GM18507 (cell line): ENCODE data around the gene FAM200A.
"Not testable (repeated sequence)": the region's sequence is repeated elsewhere in the genome, so short reads cannot be mapped to it uniquely, and the experiment has no call there.

ENCODE experiments used
- DNase-seq: peaks from one replicate; pipeline ENCODE4 v3.0.0; 2011; ENCODE audit warnings: low read depth; ENCODE audit not compliant: insufficient read length; ENCODE audit errors: extremely low spot score
- FAIRE-seq: peaks from 2 replicates; lab custom pipeline; 2011; peaks lifted over from hg19 to GRCh38; lab: Jason Lieb, UNC

FAM200A gene

DNA sequence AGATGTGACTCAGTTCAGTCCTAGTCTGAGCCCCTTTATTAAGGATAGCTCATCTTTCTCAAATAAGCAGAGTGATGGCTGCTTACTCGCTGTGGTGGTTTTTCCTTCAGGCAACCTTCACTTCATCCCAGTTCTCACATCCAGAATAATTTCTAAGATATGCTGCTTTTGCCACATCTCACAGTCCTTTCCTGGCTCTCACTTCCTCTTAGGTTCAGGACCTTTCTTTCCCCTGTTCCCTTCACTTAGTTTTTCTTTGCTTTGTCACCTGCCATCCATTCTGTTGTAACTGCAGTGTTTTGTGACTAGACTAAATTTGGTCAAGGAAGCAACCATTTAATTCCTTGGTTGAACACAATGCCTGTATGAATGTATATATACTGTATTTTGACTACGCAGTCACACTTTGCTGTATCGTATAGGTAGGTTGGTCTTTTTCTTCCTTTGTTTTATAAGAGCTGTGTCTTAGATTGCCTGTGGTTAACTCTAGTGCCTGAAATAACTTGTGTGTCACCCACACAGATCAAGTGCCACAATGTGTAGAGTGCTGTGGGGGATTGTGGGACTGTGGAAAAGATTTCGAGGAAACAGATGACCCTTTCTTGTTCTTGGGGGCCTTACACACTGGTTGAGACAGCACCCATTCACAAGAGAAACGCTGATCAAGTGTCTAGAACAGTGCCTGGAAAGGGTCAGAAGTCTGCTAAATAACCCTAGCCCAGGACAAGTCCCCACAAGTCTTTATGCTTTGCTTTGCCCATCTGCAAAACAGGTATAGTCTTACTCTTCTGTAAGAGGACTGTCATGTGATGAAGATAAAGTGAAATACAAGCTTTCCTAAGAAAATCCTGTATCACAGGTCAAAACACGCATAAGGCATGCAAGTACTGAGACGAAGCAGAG is 9.2 kb upstream of the FAM200A start:
- DNase-seq (no peak), FAIRE-seq (no peak)

GRCh38 chr7:99559175-99559915 is 7.4 kb upstream of the FAM200A start:
- DNase-seq, result no peak

GRCh38 chr7:99558306-99559174 is 6.6 kb upstream of the FAM200A start, which contains the start of gene ZNF655:
Gene ZNF655, plus strand, starts transcription at chr7:99558642. Its CDS starts 1,918 bp downstream, at chr7:99560560.
- peak; percentile 82 for FAIRE-seq
- peak; percentile 87 for DNase-seq

More at GRCh38 chr7:99559175-99559915, 7.4 kb upstream of the FAM200A start:
- FAIRE-seq, result no peak

DNA sequence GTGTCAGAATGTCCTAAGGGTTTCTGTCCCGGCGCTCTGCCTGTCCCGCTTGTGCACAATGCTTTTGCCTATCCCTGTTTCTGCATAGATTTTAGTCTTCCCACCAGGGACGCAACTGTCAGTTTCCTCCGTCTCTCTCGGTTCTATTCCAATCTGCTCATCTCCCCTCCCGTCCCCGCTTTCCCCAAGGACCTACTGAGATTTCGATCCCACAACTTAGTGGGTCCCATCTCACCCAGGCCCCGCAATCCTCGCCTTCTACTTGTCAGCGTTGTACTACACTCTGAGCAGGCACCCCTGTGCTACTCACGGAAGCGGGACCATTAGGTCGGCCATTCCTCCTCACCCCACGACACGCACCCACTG is 6.0 kb upstream of the FAM200A start:
- FAIRE-seq (no peak), DNase-seq (no peak)

- DNase-seq (no peak), FAIRE-seq (no peak)
These were observed 5.3 kb upstream of the FAM200A start for GRCh38 chr7:99557196-99557607.

DNA sequence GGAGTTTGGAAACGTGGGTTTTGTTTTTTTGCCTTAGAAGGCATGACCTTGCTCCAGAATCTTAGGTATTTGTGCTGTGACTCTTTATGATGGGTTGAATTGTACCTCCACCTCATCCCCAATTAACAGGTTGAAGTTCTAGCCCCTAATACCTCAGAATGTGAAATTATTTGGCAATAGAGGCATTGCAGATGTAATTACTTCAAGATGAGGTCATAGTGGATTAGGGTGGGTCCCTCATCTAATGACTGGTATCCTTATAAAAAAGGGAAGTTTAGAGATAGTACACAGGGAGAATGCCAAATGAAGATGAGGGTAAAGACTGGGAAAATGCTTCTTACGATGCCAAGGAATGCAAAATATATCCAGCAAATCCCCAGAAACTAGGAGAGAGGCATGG is 3.0 kb upstream of the FAM200A start:
- no peak for FAIRE-seq
- DNase-seq, result no peak

- DNase-seq (no peak), FAIRE-seq (no peak)
These were observed 1.1 kb upstream of the FAM200A start for GRCh38 chr7:99553039-99553438.

DNA sequence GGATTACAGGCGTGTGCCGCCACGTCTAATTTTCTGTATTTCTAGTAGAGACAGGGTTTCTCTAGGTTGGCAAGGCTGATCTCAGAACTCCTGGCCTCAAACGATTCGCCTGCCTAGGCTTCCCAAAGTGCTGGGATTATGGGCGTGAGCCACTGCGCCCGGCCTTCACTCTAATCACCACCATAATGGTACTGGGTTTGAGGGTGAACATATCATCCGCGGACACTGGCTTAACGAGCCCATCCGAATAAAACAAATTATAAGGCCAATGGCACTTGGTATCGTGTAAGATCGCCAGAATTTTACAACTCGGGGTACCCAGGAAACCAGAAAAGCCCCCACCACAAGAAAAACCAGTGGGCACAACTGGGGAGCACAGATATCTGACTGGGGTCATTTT is 580 bp downstream of the FAM200A start:
- no peak for DNase-seq
- FAIRE-seq, result no peak

GRCh38 chr7:99549545-99549944 is 2.4 kb downstream of the FAM200A start:
- not testable (repeated sequence) for DNase-seq, FAIRE-seq

- FAIRE-seq, DNase-seq: not testable (repeated sequence)
These were observed 6.6 kb downstream of the FAM200A start for GRCh38 chr7:99545308-99545707.

GRCh38 chr7:99543916-99544315 is 8.0 kb downstream of the FAM200A start:
- FAIRE-seq (no peak), DNase-seq (no peak)

DNA sequence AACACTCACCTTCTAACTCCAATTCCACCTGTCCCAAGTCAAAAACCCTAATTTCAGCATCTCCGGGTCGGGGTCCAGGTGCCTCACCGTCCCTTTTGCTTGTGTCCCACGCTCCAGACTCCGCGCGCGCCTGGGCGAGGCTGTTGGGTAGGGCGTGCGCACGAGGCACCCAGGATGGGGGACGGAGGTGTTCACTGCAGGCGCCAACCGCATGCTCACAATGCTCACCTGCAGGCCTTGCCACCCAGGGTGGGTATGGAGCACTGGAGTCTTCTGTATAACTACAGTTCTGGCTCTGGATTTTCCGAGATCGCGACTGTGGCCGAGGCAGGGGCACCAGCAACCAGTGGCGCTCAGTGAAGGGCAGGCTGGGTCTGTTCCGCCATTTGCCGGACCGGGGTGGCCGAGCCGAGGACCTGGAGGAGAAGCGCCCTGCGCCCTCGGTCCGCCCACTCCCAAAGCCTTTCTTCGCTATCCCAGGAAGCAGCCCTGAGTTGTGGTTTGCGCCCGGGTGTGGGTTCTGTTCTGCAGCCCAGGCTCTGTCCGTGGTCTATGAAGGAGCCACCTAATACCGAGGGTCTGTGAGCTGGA is 8.7 kb downstream of the FAM200A start:
- DNase-seq, result no peak
- FAIRE-seq, result no peak

GRCh38 chr7:99541212-99541611 is 10.7 kb downstream of the FAM200A start:
- no peak for DNase-seq
- no peak for FAIRE-seq

GRCh38 chr7:99540542-99540941 is 11.4 kb downstream of the FAM200A start:
- DNase-seq (no peak), FAIRE-seq (no peak)

DNA sequence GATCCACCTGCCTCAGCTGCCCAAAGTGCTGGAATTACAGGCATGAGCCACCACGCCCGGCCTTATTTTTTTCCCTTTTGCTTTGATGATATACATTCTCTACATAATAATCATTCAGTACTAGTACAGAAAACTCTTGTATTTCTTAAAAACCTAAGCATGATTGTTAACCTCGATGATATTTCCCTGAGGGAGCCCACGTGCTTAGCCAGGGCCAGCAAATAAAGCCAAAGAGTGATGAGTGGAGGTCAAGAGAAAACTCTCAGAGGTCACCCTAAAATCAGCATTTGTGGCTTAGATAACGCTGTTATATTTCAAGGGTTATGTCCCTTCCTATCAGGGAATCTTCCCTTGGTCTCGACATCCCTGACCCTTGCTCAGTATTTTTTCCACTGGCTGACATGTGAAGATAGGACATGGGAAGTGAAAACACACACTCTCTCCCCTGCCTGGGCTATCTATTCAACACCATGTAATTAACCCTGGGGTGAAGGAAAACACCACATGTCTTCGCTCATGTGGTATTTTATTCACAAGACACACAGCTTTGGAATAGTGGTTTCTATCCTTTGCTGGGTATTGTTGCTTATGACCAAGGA is 12.6 kb downstream of the FAM200A start:
- DNase-seq, result no peak
- no peak for FAIRE-seq

DNA sequence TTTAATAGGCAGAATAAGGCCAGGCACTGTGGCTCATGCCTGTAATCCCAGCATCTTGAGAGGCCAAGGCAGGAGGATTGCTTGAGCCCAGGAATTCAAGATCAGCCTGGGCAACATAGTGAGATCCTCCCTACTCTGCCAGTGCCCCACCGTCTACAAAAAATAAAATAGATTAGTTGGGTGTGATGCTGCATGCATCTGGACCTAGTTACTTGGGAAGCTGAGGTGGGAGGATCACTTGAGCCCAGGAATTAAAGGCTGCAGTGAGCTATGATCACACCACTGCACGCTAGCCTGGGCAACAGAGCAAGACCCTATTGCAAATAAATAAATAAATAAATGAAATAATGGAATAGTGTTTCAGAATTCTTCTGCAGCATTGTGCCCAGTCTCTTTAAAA is 16.2 kb downstream of the FAM200A start:
- FAIRE-seq (no peak), DNase-seq (no peak)

DNA sequence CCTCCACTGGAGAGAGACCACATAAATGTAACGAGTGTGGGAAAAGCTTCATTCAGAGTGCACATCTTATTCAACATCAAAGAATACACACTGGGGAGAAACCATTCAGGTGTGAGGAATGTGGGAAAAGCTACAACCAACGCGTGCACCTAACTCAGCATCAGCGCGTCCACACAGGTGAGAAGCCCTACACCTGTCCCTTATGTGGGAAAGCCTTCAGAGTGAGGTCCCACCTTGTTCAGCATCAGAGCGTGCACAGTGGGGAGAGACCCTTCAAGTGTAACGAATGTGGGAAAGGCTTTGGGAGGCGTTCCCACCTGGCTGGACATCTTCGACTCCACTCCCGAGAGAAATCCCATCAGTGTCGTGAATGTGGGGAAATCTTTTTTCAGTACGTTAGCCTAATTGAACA is 20.6 kb downstream of the FAM200A start:
- FAIRE-seq, result no peak
- DNase-seq, result no peak

DNA sequence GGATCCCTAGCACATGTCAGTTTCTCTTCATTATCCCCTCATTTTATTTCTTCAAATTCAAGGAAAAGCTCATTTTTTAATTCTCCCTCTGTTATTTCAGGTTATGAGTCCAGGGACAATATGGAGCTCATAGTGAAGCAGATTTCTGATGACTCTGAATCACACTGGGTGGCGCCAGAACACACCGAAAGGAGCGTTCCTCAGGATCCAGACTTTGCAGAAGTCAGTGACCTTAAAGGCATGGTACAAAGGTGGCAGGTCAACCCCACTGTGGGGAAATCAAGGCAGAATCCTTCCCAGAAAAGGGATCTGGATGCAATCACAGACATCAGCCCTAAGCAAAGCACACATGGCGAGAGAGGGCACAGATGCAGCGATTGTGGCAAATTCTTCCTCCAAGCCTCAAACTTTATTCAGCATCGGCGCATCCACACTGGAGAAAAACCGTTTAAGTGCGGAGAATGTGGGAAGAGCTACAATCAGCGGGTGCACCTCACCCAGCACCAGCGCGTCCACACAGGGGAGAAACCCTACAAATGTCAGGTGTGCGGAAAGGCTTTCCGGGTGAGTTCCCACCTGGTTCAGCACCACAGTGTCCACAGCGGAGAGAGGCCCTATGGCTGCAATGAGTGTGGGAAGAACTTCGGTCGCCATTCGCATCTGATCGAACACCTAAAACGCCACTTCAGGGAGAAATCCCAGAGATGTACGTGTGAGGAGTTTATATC is 26.0 kb downstream of the FAM200A start:
- no peak for FAIRE-seq
- no peak for DNase-seq
